GM21723 (cell line): ENCODE results near the gene KIRREL1.

Source experiments
- ATAC-seq: cut with Tn5 transposase; IDR thresholded peaks from one replicate; pipeline ENCODE4 v1.9.1; 2021; ENCODE audit warnings: mild to moderate bottlenecking, moderate library complexity; ENCODE audit not compliant: unreplicated experiment

KIRREL1 gene

GRCh38 chr1:157993147-157993917 lies at the start of gene KIRREL1:
Gene KIRREL1 (plus strand): TSS chr1:157993645. CDS start chr1:157993677, 32 bp downstream.
- ATAC-seq: no peak

- no peak for ATAC-seq
Measured at GRCh38 chr1:157944663-157945280, 48.7 kb upstream of the KIRREL1 start.

GRCh38 chr1:157948312-157949073 lies 45.0 kb upstream of the KIRREL1 start:
- ATAC-seq: no peak

- no peak for ATAC-seq
Measured at GRCh38 chr1:157949074-157949354, 44.4 kb upstream of the KIRREL1 start.

- no peak for ATAC-seq
Measured at GRCh38 chr1:157951230-157951629, 42.2 kb upstream of the KIRREL1 start.

GRCh38 chr1:157952601-157953000 lies 40.8 kb upstream of the KIRREL1 start:
- no peak for ATAC-seq

- no peak for ATAC-seq
Measured at GRCh38 chr1:157955221-157955620, 38.2 kb upstream of the KIRREL1 start.

GRCh38 chr1:157955857-157956256 lies 37.6 kb upstream of the KIRREL1 start:
- no peak for ATAC-seq

GRCh38 chr1:157956732-157957131 lies 36.7 kb upstream of the KIRREL1 start:
- no peak for ATAC-seq

GRCh38 chr1:157958263-157958662 lies 35.2 kb upstream of the KIRREL1 start:
- no peak for ATAC-seq

- no peak for ATAC-seq
Measured at GRCh38 chr1:157959750-157960149, 33.7 kb upstream of the KIRREL1 start.

GRCh38 chr1:157960773-157961172 lies 32.7 kb upstream of the KIRREL1 start:
- no peak for ATAC-seq

- ATAC-seq: no peak
Measured at GRCh38 chr1:157961805-157962762, 31.4 kb upstream of the KIRREL1 start.

- ATAC-seq: no peak
Measured at GRCh38 chr1:157963713-157964112, 29.7 kb upstream of the KIRREL1 start.

GRCh38 chr1:157965584-157965983 lies 27.9 kb upstream of the KIRREL1 start:
- no peak for ATAC-seq

GRCh38 chr1:157966031-157966537 lies 27.4 kb upstream of the KIRREL1 start:
- ATAC-seq: no peak

- ATAC-seq: no peak
Measured at GRCh38 chr1:157967205-157967604, 26.2 kb upstream of the KIRREL1 start.

GRCh38 chr1:157968508-157968907 lies 24.9 kb upstream of the KIRREL1 start:
- no peak for ATAC-seq

GRCh38 chr1:157968946-157969345 lies 24.5 kb upstream of the KIRREL1 start:
- no peak for ATAC-seq

GRCh38 chr1:157969697-157970485 lies 23.6 kb upstream of the KIRREL1 start:
- ATAC-seq: no peak
